B cell (primary cell): ENCODE data around the gene KIR2DL3.

ENCODE experiments used
- EZH2 ChIP-seq: IDR thresholded peaks from 2 replicates; pipeline ENCODE4 v1.6.1; 2012; ENCODE audit warnings: borderline replicate concordance, low read depth, mild to moderate bottlenecking, moderate library complexity, low read length; ENCODE audit not compliant: insufficient read depth, poor library complexity, severe bottlenecking
- TF ChIP-seq, protein P1 (sequence below): fragments of 200-600 bp; IDR thresholded peaks from one replicate; pipeline ENCODE4 v1.8.0; 2022; ENCODE audit warnings: antibody characterized with exemption, mild to moderate bottlenecking

DNA sequence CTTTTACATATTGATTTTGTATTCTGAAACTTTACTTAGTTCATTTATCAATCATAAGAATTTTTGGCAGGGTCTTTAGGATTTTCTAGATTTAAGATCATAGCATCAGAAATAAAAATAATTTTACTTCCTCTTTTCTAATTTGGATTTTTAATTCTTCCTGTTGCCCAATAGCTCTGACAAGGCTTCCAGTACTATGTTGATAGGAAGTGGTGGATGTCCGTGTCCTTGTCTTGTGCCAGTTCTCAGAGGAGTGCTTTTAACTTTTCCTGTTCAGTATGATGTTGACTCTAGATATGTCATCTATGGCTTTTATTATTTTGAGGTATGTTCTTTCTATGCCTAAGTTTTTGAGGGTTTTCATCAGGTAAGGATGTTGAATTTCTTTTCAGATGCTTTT, 57.4 kb downstream of the KIR2DL3 start:
- TF ChIP-seq, protein P1, sequence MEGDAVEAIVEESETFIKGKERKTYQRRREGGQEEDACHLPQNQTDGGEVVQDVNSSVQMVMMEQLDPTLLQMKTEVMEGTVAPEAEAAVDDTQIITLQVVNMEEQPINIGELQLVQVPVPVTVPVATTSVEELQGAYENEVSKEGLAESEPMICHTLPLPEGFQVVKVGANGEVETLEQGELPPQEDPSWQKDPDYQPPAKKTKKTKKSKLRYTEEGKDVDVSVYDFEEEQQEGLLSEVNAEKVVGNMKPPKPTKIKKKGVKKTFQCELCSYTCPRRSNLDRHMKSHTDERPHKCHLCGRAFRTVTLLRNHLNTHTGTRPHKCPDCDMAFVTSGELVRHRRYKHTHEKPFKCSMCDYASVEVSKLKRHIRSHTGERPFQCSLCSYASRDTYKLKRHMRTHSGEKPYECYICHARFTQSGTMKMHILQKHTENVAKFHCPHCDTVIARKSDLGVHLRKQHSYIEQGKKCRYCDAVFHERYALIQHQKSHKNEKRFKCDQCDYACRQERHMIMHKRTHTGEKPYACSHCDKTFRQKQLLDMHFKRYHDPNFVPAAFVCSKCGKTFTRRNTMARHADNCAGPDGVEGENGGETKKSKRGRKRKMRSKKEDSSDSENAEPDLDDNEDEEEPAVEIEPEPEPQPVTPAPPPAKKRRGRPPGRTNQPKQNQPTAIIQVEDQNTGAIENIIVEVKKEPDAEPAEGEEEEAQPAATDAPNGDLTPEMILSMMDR, result no peak
- TF ChIP-seq EZH2, result no peak
